HG02973 (cell line): ENCODE measurements around the gene PRIMA1.

Experiments
- ATAC-seq: cut with Tn5 transposase; IDR thresholded peaks from one replicate; pipeline ENCODE4 v1.9.1; 2021; ENCODE audit warnings: moderate library complexity; ENCODE audit not compliant: unreplicated experiment

The PRIMA1 gene

DNA sequence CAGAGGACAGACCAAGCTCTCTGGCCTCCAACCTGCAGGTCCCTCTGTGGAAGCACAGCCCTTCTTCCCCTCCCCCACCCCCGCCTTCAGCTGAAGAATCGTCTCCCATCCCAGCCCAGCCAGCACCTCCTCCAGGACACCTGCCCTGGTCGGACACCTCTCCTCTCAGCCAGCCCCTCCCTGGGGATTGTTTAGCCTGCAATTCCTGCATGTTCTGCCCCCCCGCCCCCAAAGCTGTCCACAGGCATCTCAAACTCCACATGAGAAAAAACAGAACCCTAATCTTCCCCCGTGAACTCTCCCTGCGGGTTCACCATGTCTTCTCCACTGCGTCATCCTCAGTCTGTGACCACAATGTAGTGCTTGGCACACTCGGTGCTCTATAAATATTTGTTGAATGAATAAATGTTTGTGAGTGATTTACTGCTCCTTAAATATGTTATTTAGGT, 24.1 kb downstream of the PRIMA1 start:
- no peak for ATAC-seq

DNA sequence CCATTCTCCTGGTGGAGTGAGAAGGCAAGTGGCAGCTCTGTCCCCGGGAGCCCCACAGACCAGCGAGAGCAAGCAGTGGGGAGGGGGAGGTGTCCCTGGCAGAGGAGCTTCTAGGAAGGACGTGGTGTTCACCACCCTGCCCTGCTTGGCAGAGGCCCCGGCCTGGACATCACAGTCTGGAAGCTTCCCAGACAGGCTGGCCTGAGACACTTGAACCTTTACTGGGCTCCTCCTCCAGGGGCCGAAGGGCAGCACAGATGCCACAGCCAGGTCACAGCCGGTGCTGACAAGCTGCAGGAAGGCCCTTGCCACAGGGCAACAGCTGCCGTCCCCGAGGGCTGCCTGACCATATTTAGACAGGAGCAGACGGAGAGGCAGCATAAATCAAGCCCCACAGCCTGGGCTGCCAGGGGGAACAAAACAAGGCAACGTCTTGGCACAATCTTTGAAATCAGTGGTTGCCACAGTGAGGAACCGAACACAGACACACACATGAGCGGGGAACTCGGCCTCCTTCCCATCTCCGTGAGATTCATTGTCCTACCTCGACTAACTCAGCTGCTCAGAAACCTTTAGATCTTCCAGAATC, 28.5 kb downstream of the PRIMA1 start:
- no peak for ATAC-seq

DNA sequence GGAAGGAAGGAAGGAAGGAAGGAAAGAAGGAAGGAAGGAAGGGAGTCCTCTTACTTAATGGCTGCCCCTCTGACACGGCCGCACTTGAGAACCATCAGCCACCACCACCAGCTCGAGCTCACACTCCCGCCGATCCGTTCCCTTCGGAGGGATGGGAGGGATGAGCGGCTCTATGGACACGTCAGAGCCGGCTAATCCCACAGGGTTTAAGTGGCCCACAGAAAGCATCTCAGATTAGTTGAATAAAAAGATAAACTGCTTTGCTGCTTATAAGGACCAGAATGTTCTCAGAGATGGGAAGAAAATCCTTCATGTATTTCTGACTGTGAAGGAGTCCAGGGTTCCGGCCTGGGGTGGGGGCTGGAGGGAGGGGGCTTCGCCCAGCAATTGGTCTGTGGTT, 31.1 kb downstream of the PRIMA1 start:
- no peak for ATAC-seq

DNA sequence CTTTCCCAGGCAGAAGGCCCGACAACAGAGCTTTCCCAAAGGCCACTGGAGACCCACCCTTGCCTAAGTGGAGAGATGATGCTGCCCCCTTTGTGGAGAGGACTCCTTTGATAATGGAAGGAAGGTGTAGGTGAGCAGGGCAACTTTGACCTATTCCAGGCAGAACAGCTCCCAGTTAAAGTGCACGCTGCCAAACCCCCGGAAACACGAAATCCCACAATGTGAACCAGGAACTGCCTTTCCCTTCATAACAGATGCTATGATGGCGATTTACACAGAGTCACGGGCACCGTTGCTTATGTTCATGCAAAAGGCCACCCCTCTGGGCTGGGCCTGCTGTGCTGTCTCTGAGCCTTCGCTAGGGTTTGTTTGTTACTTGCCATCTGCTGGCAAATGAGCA, 34.6 kb downstream of the PRIMA1 start:
- no peak for ATAC-seq

DNA sequence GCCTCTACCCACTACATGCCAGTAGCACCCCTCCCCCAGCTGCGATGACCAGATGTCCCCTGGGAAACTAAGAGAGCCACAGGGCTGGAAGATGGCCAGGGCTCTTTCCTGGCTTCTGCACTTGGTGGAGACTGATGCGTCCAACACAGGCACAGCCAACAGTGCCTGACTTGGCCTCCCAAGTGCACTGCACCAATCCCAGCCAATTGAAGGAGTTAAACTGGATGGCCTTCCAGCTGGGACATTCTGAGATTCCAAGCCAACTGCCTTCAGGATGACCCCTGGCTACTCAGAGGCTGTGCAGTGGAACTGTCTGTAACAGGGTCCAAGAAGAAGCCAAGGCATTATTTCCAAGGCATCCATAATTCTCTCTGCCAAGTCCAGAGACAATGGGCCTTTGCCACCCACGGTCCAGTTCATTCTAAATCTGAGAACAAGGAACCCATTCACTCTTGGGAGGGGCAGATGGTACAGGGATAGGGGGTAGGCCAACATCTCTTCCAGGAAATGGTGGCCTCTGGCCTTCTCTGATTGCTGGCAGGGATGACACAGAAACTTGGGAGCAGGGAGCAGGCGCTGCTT, 35.2 kb downstream of the PRIMA1 start:
- no peak for ATAC-seq

DNA sequence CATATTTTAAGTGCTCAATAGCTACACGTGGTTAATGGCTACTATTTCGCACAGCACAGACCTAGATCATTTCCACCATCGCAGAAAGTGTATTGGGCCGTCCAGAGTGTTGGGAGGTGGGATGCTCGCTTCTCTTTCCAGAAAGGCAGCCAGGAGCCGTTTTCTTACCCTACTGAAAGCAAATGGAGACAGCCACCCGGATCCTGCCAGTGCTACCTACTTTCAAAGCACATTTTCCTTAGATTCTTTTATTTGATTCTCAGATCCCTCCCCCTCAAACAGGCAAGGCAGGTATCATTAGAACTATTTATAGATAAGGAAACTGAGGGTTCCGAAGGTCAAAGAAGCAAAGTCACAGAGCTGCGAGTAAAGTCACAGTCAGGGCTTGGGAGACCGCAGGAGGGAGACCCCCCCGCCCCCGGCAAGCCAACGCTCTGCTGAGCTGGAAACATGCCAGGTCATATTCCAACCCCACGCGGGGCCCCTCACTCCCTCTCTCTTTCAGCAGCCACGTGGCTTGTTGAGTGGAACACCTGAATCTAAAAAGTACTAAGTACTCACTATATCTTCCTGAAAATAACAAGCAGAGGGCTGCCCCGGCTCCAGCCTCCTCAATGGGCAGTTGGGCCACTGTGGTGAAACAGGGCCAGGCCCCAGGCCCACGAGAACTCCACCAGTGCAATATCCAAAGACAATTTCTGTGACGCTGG, 36.2 kb downstream of the PRIMA1 start:
- ATAC-seq, result no peak

DNA sequence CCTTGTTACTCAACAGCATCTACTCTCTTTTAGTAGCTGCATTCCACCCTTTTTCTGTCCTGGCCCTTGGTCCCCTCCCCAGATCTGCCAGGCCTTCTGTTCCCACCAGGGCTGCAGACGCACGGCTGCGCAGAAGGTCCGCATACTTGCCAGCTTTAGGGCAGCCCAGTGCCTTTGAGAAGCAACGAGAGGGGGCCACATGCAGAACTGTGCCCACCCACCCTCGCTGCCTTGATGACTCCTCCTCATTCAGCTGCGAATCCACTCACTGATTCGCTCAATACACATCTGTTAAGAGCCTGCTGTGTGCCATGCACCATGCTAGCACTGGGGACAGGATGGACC, 39.2 kb downstream of the PRIMA1 start:
- no peak for ATAC-seq

DNA sequence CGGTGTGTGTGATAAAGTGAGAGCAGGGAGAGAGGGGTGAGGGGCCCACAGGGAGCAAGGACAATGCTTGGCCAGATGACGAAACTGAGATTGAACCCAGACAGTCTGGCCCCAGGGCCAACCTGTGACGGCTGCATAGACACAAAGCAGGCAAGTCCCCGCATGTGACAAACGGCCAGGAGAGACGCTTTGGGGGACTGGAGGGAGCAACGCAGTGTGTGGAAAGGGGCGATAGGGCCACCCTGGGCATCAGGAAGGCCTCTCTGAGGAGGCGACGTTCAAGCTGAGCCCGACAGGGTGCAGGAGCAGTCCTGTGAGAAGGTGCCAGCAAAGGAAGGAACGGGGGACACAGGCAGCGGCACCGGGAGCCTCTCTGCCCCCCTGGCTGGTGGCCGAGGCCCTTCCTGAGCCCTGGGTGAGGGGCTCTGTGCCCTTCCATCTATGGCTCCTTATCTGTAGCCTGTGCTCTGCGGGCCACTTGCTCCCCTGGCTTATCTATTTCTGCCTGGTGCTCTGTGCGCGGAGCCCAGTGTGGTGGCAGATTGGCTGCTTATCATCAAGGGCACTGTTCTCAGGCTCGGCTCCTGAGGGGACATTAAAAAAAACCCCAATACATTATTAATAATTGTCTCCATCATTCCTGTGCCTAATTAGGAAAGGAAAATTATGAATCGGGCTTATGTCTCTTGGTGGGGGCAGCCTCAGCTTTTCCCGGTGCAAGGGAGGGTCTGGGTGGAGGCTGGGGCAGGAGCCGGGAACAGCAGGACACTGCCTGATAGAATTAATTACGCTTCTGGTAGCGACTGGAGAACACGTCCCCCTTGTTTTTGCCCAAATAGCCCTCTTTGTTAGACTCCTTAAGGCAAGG, 39.8 kb downstream of the PRIMA1 start:
- ATAC-seq, result no peak

DNA sequence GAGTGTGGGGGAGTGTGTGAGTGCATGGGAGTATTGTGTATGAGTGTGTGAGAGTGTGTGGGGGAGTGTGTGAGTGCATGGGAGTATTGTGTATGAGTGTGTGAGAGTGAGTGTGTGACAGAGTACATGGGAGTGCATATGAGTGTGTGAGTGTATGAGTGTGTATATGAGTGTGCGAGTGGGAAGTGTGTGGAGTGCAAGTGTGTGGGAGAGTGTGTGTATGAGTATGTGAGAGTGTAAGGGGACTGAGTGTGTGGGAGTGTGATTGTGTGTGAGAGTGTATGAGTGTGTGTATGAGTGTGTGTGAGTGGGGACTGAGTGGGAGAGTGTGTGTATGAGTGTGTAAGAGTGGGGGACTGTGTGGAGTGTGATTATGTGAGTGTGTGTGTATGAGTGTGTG, 40.7 kb downstream of the PRIMA1 start:
- ATAC-seq, result no peak

DNA sequence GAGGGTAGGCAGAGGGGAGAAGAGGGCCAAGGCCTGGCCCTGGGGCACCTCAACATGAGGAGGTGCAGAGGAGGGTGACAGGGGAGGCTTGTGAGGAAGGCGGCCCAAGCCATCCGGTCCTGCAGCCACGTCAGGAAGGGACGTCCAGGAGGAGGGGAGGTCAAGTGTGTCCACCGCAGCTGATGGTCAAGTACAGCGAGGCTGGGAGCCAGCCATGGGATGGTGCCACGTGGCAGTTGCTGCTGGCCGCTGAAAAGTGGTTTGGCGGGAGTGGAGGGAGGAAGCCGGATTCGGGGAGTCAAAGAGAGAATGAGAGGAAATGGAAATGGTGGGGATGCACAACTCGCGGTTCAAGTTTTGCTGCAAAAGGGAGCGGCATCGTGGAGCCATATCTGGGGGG, 41.2 kb downstream of the PRIMA1 start:
- no peak for ATAC-seq

DNA sequence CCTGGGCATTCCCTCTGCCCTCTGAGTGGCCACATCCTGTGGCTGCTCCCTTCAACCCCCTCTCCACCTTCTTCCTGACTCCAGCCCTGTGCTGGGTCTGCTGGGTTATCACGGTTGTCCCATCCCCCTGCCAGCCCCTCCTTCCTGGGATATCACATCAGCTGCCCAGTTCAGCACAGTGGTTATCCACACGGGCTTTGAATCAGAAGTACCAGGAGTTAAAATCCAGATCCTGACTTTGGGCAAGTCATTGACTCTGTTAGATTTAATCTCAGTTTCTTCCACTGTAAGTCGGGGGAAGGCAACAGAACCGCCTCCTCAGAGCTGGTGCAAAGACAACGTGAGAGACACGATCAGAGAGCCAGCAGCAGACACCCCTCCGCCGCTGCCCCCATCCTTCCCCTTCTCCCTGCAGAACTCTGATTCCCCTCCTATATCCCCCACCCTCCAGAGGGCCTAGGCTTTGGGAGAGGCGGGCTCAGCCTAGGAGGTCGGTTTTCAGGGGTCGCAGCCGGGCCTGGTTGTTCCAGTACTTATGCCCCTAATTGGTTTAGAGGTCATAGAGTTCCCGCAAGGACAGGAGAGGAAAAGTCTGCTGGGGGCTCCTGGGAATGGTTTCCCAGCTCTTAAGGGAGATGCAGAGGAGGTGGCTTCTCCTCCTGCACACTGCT, 42.5 kb downstream of the PRIMA1 start:
- ATAC-seq, result no peak

DNA sequence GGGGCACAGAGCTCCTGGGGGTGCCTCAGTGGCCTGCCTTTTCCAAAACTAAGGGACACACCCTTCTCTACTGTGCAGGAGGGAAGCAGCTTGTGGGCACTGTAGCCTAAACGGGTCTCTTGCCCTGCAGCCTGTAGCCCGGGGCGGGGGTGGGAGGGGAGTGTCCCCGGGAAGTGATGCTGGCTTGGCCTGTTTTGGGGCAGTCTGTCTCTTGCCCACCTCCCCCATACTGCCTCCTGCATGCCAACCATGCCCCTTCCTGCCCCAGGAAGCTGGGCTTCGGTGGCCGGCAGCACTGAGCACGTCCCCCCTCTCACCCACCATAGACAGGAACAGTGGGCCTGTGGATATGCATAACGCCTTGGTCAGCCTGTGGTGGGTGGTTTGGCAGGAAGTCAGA, 43.4 kb downstream of the PRIMA1 start:
- no peak for ATAC-seq

DNA sequence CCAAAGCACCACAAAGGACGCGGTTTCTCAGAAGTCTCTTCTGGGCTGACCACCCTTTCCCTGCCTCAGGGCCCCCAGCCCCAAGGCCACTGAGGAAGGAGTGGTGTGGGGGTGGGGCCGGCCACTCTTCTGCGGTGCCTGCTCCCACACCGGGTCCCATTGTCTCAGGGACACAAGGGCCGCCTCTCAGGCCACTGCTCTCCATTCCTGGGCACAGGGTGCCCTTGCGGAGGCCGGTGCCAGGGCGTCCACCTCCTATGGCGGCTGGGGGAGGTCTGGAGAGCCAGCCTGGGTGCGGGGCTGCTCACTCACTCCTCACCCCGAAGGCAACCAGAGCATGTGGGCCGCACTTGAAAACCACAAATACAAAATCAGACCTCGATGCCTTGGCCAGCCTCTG, 44.1 kb downstream of the PRIMA1 start:
- ATAC-seq, result no peak

DNA sequence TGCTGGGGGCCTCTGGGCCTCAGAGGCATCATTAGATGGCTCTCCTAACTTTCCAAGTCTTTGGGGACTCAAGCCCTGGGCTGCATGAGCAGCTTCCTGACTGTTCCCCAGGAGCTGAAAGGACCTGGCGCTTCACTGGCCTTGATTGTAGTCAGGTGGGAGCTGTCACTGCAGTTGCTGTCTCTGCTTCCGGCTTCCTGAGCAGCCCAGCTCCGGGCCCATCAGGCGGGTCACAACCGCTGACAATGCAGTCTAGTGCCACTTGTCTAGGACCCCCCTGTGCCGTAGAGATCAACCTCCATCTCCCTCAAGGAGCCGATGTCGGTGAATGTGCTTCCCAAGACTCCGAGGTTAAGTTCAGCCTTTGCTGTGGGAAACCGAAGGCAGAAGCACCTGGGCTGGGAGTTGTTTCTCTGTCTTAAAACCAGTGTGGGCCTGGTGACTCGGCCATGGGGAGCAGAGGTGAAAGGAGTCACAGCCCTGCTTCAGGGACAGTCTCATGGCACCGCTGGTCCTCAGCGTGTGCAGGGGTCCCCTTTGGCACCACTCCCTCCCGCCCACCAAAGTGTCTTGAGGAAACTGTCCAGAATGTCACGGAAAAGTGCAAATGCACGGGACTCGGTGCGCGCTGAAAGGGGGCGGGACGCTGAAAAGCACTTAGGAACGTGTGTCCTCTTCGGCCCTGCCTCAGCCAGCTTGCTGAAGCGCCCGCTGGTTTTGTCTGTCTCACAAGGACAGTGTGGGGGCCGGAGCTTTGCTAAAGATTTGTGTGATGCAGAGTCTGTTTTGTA, 44.8 kb downstream of the PRIMA1 start:
- no peak for ATAC-seq

DNA sequence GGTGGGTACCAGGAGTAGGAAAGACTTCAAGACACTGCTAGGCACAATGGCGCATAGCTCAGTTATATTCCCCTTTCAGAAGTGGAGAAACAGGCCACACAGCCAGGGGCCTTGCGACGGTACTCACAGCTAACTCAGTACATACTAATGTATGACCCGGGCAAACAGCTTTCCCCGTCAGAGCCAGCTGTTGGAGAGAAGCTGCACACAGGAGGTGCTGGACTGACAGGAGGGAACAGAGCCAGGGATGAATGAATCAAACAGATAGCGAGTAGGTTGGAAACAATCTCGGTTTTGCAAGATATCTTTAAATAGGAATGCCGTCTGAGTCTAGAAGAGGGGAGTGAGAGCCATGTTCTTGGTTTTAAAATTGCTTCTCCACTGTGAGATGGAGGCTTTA, 45.5 kb downstream of the PRIMA1 start:
- ATAC-seq, result no peak

DNA sequence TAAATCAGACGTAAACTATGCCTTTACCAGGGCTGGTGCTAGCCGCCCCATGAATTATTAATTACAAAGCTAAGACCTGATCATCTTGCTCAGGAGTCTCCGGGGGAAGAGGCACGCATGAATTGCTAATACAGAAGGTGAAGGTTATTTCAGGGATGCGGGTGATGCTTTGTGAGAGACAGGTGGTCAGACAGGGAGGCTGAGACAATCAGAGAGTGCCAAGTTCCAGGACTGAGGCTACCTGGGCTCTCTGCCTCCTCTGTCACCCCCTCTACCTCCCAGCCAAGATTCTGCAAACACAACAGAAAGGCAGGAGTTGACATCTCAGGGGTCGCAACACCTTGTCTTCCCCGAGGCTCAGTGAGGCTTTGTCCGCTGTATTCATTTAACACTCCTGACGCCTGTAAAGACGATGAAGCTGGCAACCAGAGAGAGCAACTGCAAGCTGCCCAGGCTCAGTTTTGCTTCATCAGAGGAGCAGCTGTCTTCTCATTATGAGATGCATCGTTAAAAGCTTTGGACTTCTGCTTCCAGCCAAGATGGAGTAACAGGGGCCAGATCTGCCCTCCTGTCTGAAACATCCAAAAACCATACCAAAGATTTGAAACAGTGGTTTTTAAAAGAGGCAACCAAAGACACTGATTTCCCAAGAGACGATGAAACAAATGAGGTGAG, 46.6 kb downstream of the PRIMA1 start:
- no peak for ATAC-seq

DNA sequence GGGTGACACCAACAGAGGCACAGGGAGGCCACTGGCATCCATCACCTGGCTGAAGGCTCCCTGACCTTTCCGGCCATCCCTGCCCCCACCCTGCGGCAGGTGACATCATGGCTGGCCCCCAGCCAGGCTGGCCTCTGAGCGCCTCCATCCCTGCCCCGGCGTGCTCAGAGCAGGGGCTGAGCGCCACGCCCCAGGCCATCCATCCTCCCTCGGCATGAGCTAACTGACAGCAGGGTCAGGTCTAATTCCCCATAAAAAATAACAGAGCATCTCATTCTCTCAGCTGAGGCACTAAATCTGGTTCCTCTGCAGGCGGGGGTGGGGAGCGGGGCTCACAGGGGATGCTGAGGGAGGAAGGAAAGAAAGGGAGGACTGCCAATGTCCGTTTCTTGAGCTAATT, 50.7 kb downstream of the PRIMA1 start:
- ATAC-seq, result no peak

DNA sequence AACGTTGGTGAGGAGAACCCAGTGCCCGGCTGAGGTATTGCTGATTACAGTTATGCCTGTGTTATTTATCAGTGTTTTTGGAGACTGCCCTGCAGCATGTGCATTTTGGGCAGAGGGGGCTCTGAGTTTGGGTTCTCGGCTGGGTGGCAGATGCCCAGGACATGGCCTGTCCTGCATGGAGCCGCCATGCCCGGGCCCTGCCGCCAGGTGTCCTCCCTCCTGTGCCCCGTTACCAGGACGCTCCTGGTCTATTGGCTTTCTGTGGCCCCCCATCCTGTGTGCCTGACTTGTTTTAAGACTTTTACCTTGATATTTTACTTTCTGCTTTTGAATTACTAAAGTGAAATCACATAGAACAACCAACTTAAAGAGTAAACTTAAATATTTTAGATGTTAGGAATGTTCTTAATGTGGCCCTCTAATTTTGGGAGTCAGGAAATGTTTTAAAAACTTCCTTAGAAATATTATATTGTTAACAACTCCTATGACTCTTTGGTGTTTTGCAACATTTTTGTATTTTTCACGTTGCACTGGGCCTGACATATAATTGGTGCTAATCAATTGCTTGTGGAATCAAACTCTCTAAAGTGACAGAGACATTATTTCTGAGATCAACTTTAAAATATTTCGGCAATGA, 51.8 kb downstream of the PRIMA1 start:
- ATAC-seq, result no peak

DNA sequence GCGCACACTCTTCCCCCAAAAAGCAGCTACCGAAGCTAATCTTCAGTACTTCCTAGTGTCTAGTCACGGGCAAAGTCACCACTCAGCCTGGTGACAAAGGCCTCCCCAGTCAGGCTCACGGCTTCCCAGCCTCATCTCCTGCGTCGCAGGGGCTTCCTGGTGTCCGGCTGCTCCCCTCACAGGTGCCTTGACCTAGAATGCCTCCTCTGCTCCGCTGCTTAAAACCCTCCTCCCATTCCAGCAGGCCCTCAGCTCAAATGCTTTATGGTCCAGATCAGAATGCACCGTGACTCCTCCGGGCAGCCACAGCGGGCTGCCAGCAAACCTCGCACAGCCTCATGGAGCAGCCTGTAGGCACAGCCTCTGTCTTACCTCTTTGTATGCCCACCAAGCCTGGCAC, 53.1 kb downstream of the PRIMA1 start:
- no peak for ATAC-seq
